Measurements from ENCODE around the gene DYNLRB1.

DYNLRB1 gene

GRCh38 chr20:34525709-34526416, 9.6 kb downstream of the DYNLRB1 start:
- no peak for TF ChIP-seq CTCF (IDR thresholded peaks at IDR 0.05; ENCODE audit: borderline replicate concordance, insufficient read depth, low read depth, low read length)
- no peak overlapping the region for H3K4me3 ChIP-seq (ENCODE audit: low read depth, low read length)

DNA sequence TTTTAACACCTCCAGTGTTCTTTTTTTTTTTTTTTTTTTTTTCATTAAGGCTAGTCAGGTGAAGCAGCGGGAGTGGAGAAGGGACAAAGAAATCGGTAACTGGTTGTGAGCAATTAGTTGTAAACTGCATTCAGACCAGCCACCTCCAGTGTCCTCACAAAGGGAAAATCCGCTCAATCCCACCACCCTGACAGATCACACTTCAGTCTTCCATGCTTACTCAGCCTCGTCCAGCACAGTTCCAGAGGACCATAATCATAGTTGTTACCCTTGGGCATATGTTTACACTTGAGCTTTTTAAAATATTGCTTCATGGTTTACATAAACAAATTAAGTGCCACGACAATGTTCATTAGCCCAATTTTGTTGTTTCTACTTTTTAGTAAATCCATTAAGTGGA, 10.2 kb downstream of the DYNLRB1 start:
- H3K4me3 ChIP-seq (ENCODE audit: low read depth, low read length): no peak overlapping the region
- no peak for TF ChIP-seq CTCF (IDR thresholded peaks at IDR 0.05; ENCODE audit: borderline replicate concordance, insufficient read depth, low read depth, low read length)

GRCh38 chr20:34527016-34527415, 10.8 kb downstream of the DYNLRB1 start:
- no peak overlapping the region for H3K4me3 ChIP-seq (ENCODE audit: low read depth, low read length)
- no peak for TF ChIP-seq CTCF (IDR thresholded peaks at IDR 0.05; ENCODE audit: borderline replicate concordance, insufficient read depth, low read depth, low read length)

- H3K4me3 ChIP-seq (ENCODE audit: low read depth, low read length): no peak overlapping the region
- no peak for TF ChIP-seq CTCF (IDR thresholded peaks at IDR 0.05; ENCODE audit: borderline replicate concordance, insufficient read depth, low read depth, low read length)
Observed at GRCh38 chr20:34528921-34529297, 12.7 kb downstream of the DYNLRB1 start.

- H3K4me3 ChIP-seq (ENCODE audit: low read depth, low read length): no peak overlapping the region
- no peak for TF ChIP-seq CTCF (IDR thresholded peaks at IDR 0.05; ENCODE audit: borderline replicate concordance, insufficient read depth, low read depth, low read length)
Observed at GRCh38 chr20:34529742-34530141, 13.5 kb downstream of the DYNLRB1 start.

DNA sequence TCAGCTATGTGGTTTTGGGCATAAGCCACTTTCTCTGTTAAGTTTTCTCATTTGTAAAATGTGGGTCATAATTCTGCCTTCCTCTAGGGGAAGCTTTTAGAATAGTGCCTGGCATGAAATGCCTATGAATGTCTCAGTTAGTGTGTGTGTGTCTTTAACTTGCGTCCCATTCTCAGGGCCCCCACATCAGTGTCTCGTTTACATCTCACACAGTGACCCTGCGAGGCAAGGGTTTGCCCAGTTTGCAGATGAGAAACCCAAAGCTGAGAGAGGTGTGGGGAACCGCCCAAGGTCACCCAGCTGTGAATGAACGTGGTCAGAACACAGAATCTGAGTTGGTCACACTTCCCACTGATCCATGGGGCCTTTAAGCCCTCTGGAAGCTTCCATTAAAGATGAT, 14.1 kb downstream of the DYNLRB1 start:
- H3K4me3 ChIP-seq (ENCODE audit: low read depth, low read length): no peak overlapping the region

More for the DNA sequence above, 14.1 kb downstream of the DYNLRB1 start:
- TF ChIP-seq CTCF (IDR thresholded peaks at IDR 0.05; ENCODE audit: borderline replicate concordance, insufficient read depth, low read depth, low read length): no peak
